ENCODE measurements around the gene PSMC3IP. TPM values are rescaled to one million over a fixed set of nuclear protein-coding genes. Genes with fewer than 3 reads are reported as not detected.
A peak's percentile ranks its signal among the peaks of the same experiment; 100 is the strongest.
"Not testable (repeated sequence)": the region's sequence is repeated elsewhere in the genome, so short reads cannot be mapped to it uniquely, and the experiment has no call there.

Gene PSMC3IP
- total and polyA plus RNA-seq, 11 donors = 0.71 to 4.1 (median 2.1) TPM

GRCh38 chr17:42548070-42548837 lies 29.3 kb downstream of the PSMC3IP start:
- Histone ChIP-seq H3K4me1 (peaks cover 0 to 26% (median 13%) of the 10 kb centered on the region in 12 donors), H3K4me3 (peak overlapping the region in 10 of 12 donors; percentile 12 to 49 (median 28)), H3K36me3 (peaks cover 0 to 22% (median 9%) of the 10 kb centered on the region in 9 donors), H3K9me3 (no peaks in the 10 kb centered on the region), H3K27me3 (peaks cover 0 to 4% (median 0%) of the 10 kb centered on the region in 9 donors), H3K27ac (peak overlapping the region in 4 of 12 donors; percentile 21 to 54 (median 36))
- intact Hi-C loops (cut with DNase I) = no loop called here
- ATAC-seq = peak; percentile 4 to 49 (median 28)
- TF ChIP-seq CTCF (IDR thresholded peaks at IDR 0.05) = peak in 8 of 12 donors; percentile 7 to 35 (median 16)
- TF ChIP-seq POLR2A (IDR thresholded peaks at IDR 0.05) = no peak
- 17 to 47% (median 29%) methylated on average over 61 to 74 of the region's 74 CpGs for WGBS, 4 donors
- peak in 3 of 5 donors; percentile 45 to 78 (median 56) for DNase-seq

- H3K9me3 ChIP-seq = no peaks in the 10 kb centered on the region
- H3K27me3 ChIP-seq = peaks cover 0 to 4% (median 0%) of the 10 kb centered on the region in 9 donors
- peak; percentile 54 to 83 (median 73) for ATAC-seq
- H3K4me3 ChIP-seq = peak overlapping the region in 5 of 12 donors; percentile 12 to 45 (median 27)
- TF ChIP-seq POLR2A (IDR thresholded peaks at IDR 0.05) (no peak), CTCF (IDR thresholded peaks at IDR 0.05) (no peak)
- peak in 4 of 5 donors; percentile 35 to 81 (median 72) for DNase-seq
- intact Hi-C loops (cut with DNase I) = no loop called here
- peaks cover 0 to 27% (median 15%) of the 10 kb centered on the region in 9 donors for H3K36me3 ChIP-seq
- H3K27ac ChIP-seq = peak overlapping the region in 4 of 12 donors; percentile 21 to 54 (median 36)
- 61 to 68% (median 64%) methylated on average over 9 to 14 of the region's 14 CpGs for WGBS, 4 donors
- peaks cover 0 to 23% (median 11%) of the 10 kb centered on the region in 12 donors for H3K4me1 ChIP-seq
Measured at GRCh38 chr17:42547698-42548069, 29.8 kb downstream of the PSMC3IP start.

GRCh38 chr17:42547001-42547461 lies 30.5 kb downstream of the PSMC3IP start:
- no peak overlapping the region for H3K4me3 ChIP-seq
- peak overlapping the region in 3 of 12 donors; percentile 35 to 54 (median 37) for H3K27ac ChIP-seq
- DNase-seq = no peak
- H3K4me1 ChIP-seq = peaks cover 0 to 23% (median 11%) of the 10 kb centered on the region in 12 donors
- TF ChIP-seq CTCF (IDR thresholded peaks at IDR 0.05) = no peak
- no peak for TF ChIP-seq POLR2A (IDR thresholded peaks at IDR 0.05)
- H3K27me3 ChIP-seq = peaks cover 0 to 4% (median 0%) of the 10 kb centered on the region in 9 donors
- ATAC-seq = peak in 3 of 4 donors; percentile 5 to 17 (median 6)
- intact Hi-C loops (cut with DNase I) = no loop called here
- H3K36me3 ChIP-seq = peaks cover 0 to 30% (median 22%) of the 10 kb centered on the region in 9 donors
- no peaks in the 10 kb centered on the region for H3K9me3 ChIP-seq
- 84 to 89% (median 85%) methylated on average over 21 to 23 of the region's 23 CpGs for WGBS, 4 donors

GRCh38 chr17:42545755-42546505 lies 31.6 kb downstream of the PSMC3IP start:
- intact Hi-C loops (cut with DNase I); DNase-seq; H3K4me3 ChIP-seq; H3K9me3 ChIP-seq; ATAC-seq; H3K27ac ChIP-seq; H3K27me3 ChIP-seq: not testable (repeated sequence)
- Histone ChIP-seq H3K36me3 (peaks cover 0 to 40% (median 32%) of the 10 kb centered on the region in 9 donors), H3K4me1 (peaks cover 0 to 23% (median 11%) of the 10 kb centered on the region in 12 donors)
- 89 to 92% (median 91%) methylated on average over 9 of the region's 9 CpGs for WGBS, 4 donors
